A549 (cell line): Measurements from ENCODE around the gene GRAMD2B. TPM values are rescaled to one million over a fixed set of nuclear protein-coding genes. Genes with fewer than 3 reads are reported as not detected.

ENCODE experiments used
- ESRRA ChIP-seq: fragments of 150-350 bp; IDR thresholded peaks from 2 replicates; pipeline ENCODE4 v1.6.1; 2014; ENCODE audit warnings: mild to moderate bottlenecking, low read length, borderline replicate concordance
- RAD21 ChIP-seq, 2 experiments: fragments of >200 bp in 1 of 2; sonication (Bioruptor Twin) in 1 of 2; formaldehyde crosslinking in 1 of 2; IDR thresholded peaks in 1 of 2; conservative IDR thresholded peaks in 1 of 2; 2 replicates in 1 of 2; 3 replicates in 1 of 2; pipeline ENCODE4 v1.6.1; 2012 to 2018; ENCODE audit warnings: inconsistent platforms in 1 of 2
- polyA plus RNA-seq, 4 experiments: library from polyadenylated mRNA; depleted of rRNA in 3 of 4; stranded (reverse); fragments of >200 nt; fragmentation: RNase III in 1 of 4; extraction: RNeasy Plus Mini Kit Qiagen cat#74134 plus additional on column Dnase treatment in 1 of 4; gene quantifications; 2 replicates in 3 of 4; 3 replicates in 1 of 4; pipeline ENCODE4 v1.2.3, GENCODE V29; 2011 to 2017

The GRAMD2B gene
- polyA plus RNA-seq, 2 of the 4 experiments (the other 2 are of a cell fraction), result 1.0 to 1.2 TPM

DNA sequence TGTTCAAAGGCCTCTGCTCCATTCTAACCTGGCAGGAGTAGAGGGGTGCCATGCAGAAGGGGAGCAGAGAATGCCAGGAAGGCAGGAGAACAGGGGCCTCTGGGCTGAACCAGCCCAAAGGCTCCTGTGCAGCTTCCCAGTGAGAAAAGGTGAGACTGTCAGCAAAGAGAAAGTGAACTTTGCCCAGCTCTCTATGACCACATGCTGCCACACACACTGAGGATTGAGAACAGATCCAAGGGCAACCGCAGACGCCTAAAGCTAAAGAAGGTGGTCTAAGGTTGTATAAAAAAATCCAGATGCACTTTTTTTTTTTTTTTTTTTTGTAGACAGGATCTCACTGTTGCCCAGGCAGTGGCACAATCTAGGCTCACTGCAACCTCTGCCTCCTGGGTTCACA, 120.5 kb downstream of the GRAMD2B start (continued):
- no peak for TF ChIP-seq RAD21 (conservative IDR thresholded peaks at IDR 0.05 in 1 of 2, IDR thresholded peaks at IDR 0.05 in 1 of 2)
- no peak for TF ChIP-seq ESRRA

Other genes with a start within 250 kb of the GRAMD2B start
- 78.3 and 99.2 TPM in 2 replicates for gene ALDH7A1, start 171.8 kb downstream of the GRAMD2B start, polyA plus RNA-seq (2011; rRNA removed)
- 64.5 to 83.0 TPM (median 72.4 TPM) in 3 replicates for gene ALDH7A1, start 171.8 kb downstream of the GRAMD2B start, polyA plus RNA-seq (2017; fragmentation: RNase III; extraction: RNeasy Plus Mini Kit Qiagen cat#74134 plus additional on column Dnase treatment)
- gene PHAX, start 177.5 kb downstream of the GRAMD2B start, polyA plus RNA-seq (2011; rRNA removed), result 43.3 and 74.8 TPM in 2 replicates
- 90.2 to 95.5 TPM (median 90.2 TPM) in 3 replicates for gene PHAX, start 177.5 kb downstream of the GRAMD2B start, polyA plus RNA-seq (2017; fragmentation: RNase III; extraction: RNeasy Plus Mini Kit Qiagen cat#74134 plus additional on column Dnase treatment)